OCI-LY7 (cell line): ENCODE results near the gene CDH22. TPM values are rescaled to one million over a fixed set of nuclear protein-coding genes. Genes with fewer than 3 reads are reported as not detected.

Experiments used
- BruUV-seq: library from RNA; stranded (reverse); fragments of 400-500 nt; replicated peaks from 2 replicates; lab custom pipeline; 2021; lab: Mats Ljungman, UMichigan
- CTCF ChIA-PET: fragments of 300-600 bp; sonication (Branson Sonifier 250); formaldehyde crosslinking; loops from one replicate; lab custom pipeline; 2022; ENCODE audit warnings: antibody characterized with exemption; ENCODE audit not compliant: unreplicated experiment; lab: Charles Lee
- POLR2A ChIA-PET: fragments of 300-600 bp; sonication (Branson Sonifier 250); formaldehyde crosslinking; loops from one replicate; lab custom pipeline; 2022; ENCODE audit warnings: antibody characterized with exemption; lab: Charles Lee
- DNase-seq: peaks from one replicate; pipeline ENCODE4 v3.0.0-alpha.2; 2015; ENCODE audit warnings: low spot score
- H2AFZ ChIP-seq: fragments of 200-600 bp; sonication (generic), shearing (Covaris generic); 2 replicates; pipeline ENCODE4 v1.6.1; 2014; ENCODE audit warnings: mild to moderate bottlenecking, antibody characterized with exemption, low read length, moderate library complexity
- H3K27ac ChIP-seq: fragments of 200-600 bp; sonication (generic); 2 replicates; pipeline ENCODE4 v1.5.1; 2014; ENCODE audit warnings: mixed run types, low read depth, mild to moderate bottlenecking, moderate library complexity, low read length, inconsistent platforms; ENCODE audit not compliant: poor library complexity, severe bottlenecking
- H3K36me3 ChIP-seq: fragments of 200-600 bp; sonication (generic); 2 replicates; pipeline ENCODE4 v1.6.1; 2014; ENCODE audit warnings: mild to moderate bottlenecking, antibody characterized with exemption, low read length, moderate library complexity, mixed read lengths; ENCODE audit not compliant: insufficient read depth
- H3K4me1 ChIP-seq: fragments of 200-600 bp; sonication (generic); 2 replicates; pipeline ENCODE4 v1.5.1; 2014; ENCODE audit warnings: mild to moderate bottlenecking, low read length; ENCODE audit not compliant: insufficient read depth, poor library complexity, severe bottlenecking
- H3K4me2 ChIP-seq: fragments of 200-600 bp; sonication (generic); 2 replicates; pipeline ENCODE4 v1.6.1; 2014; ENCODE audit warnings: mild to moderate bottlenecking, low read length
- H3K4me3 ChIP-seq: fragments of 200-600 bp; sonication (generic); 2 replicates; pipeline ENCODE4 v1.5.1; 2014; ENCODE audit warnings: mild to moderate bottlenecking, low read depth, low read length; ENCODE audit not compliant: poor library complexity, severe bottlenecking
- H3K79me2 ChIP-seq: fragments of 200-600 bp; sonication (generic); 2 replicates; pipeline ENCODE4 v1.6.1; 2016; ENCODE audit warnings: low read depth, mild to moderate bottlenecking, low read length, moderate library complexity, mixed read lengths; ENCODE audit not compliant: insufficient read depth
- H3K9me2 ChIP-seq: fragments of 200-600 bp; sonication (generic); 2 replicates; pipeline ENCODE4 v1.6.1; 2016; ENCODE audit warnings: mild to moderate bottlenecking, low read length, mixed read lengths; ENCODE audit not compliant: insufficient read depth
- H3K9me3 ChIP-seq: fragments of 200-600 bp; sonication (generic); 2 replicates; pipeline ENCODE4 v1.6.1; 2014; ENCODE audit warnings: mild to moderate bottlenecking, mixed run types, low read length, mixed read lengths
- H4K20me1 ChIP-seq: fragments of 200-600 bp; sonication (generic); 2 replicates; pipeline ENCODE4 v1.6.1; 2014; ENCODE audit warnings: mild to moderate bottlenecking, antibody characterized with exemption, low read length, moderate library complexity, mixed read lengths; ENCODE audit not compliant: insufficient read depth
- EZH2phosphoT487 ChIP-seq: fragments of 200-600 bp; sonication (generic); IDR thresholded peaks from 2 replicates; pipeline ENCODE4 v1.6.1; 2018; ENCODE audit warnings: low read depth, borderline replicate concordance, mild to moderate bottlenecking, mixed run types, antibody characterized with exemption, low read length, moderate library complexity, mixed read lengths
- intact Hi-C: fragments of 100-400 bp; cut with micrococcal nuclease; formaldehyde crosslinking; loops from one replicate; pipeline ENCODE4 v1.10.0; 2022; ENCODE audit not compliant: unreplicated experiment
- total RNA-seq, 2 experiments: library from RNA; depleted of rRNA in 1 of 2; stranded (reverse); fragments of >200 nt in 1 of 2; shearing (Covaris generic) in 1 of 2; gene quantifications; 2 replicates each; pipeline ENCODE4 v1.2.3, GENCODE V29; 2014 to 2022
- TF ChIP-seq, protein P1 (sequence below): fragments of 200-600 bp; sonication (generic); conservative IDR thresholded peaks from 2 replicates; pipeline ENCODE4 v1.5.1; 2014; ENCODE audit warnings: mild to moderate bottlenecking, antibody characterized with exemption, low read length, moderate library complexity, mixed read lengths

Gene CDH22
- total RNA-seq, 2 experiments from 2014 or later = not detected

DNA sequence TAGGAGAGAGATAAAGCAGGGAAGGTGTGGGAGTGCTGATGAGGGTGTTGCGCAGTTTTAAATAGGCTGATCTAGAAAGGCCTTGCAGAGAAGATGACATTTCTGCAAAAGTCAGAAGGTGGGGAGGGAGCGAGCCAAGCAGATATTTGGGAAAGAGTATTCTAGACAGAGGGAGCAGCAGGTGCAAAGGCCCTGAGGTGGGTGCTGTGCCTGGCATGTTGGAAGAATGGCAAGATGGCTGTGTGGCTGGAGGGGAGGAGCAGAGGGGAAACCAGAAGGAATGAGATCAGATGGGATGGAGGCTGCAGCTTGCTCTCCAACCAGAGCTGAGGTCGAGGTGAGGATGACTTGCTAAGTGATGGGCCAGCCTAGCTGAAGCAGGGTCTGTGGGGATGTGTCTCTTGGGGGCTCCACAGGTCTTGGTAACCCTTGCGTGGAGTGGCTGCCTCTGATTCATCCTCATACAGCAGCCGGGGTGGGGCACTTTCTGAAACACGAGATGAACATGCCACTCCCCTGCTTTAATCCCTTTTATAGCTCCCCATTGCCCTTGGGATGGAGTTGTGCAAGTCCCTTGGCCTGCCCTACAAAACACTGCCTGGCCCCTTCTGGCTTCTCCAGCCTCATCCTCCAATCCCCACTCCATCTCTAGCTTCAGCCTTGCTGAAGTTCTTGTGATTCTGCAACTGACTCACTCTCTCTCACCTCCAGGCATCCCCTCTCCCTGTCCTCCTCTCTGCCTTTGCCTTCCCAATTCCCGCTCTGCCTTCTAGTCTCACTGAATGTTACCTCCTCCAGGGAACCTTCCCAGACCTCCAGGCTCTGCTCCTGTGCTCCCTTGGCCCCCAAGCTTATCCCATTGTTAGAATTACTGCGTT, 94.1 kb downstream of the CDH22 start:
- POLR2A ChIA-PET = no interaction called here
- no peak overlapping the region for H3K4me2 ChIP-seq

DNA sequence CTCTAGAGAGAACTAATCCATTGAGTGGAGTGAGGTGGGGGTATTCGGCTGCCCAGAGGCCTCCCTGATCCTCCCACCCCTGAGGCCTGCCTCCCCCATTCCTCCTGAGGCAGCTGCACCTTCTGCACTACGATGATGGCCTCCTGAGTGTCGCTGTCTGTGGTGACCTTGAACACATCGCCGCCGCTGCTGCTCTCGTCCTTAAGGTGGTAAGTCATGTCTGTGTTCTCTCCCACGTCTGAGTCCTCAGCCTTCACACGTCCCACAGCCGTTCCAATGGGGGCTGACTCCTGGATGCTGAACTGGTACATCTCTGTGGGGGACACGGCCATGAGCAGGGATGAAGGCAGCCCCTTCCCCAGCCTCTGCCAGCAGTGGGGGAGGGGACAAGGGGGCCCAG, 95.4 kb downstream of the CDH22 start:
- no peak overlapping the region for H3K4me3 ChIP-seq
- DNase-seq = no peak
- POLR2A ChIA-PET = no interaction called here
- H3K4me2 ChIP-seq = no peak overlapping the region
- no peak overlapping the region for H3K27ac ChIP-seq
- no TSS peak for BruUV-seq
- no peak overlapping the region for H2AFZ ChIP-seq
- H3K36me3 ChIP-seq = no peaks in the 10 kb centered on the region
- intact Hi-C loops = no loop called here
- no peak for TF ChIP-seq EZH2phosphoT487
- TF ChIP-seq, protein P1, sequence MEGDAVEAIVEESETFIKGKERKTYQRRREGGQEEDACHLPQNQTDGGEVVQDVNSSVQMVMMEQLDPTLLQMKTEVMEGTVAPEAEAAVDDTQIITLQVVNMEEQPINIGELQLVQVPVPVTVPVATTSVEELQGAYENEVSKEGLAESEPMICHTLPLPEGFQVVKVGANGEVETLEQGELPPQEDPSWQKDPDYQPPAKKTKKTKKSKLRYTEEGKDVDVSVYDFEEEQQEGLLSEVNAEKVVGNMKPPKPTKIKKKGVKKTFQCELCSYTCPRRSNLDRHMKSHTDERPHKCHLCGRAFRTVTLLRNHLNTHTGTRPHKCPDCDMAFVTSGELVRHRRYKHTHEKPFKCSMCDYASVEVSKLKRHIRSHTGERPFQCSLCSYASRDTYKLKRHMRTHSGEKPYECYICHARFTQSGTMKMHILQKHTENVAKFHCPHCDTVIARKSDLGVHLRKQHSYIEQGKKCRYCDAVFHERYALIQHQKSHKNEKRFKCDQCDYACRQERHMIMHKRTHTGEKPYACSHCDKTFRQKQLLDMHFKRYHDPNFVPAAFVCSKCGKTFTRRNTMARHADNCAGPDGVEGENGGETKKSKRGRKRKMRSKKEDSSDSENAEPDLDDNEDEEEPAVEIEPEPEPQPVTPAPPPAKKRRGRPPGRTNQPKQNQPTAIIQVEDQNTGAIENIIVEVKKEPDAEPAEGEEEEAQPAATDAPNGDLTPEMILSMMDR = no peak
- H3K9me3 ChIP-seq = no peaks in the 10 kb centered on the region
- CTCF ChIA-PET = no interaction called here
- H3K9me2 ChIP-seq = no peaks in the 10 kb centered on the region
- no peaks in the 10 kb centered on the region for H3K79me2 ChIP-seq
- no peaks in the 10 kb centered on the region for H4K20me1 ChIP-seq
- no peaks in the 10 kb centered on the region for H3K4me1 ChIP-seq

More for the DNA sequence above, 94.1 kb downstream of the CDH22 start:
- H3K9me2 ChIP-seq = no peaks in the 10 kb centered on the region
- CTCF ChIA-PET = no interaction called here
- no peak for DNase-seq
- H3K27ac ChIP-seq = no peak overlapping the region
- no peak for TF ChIP-seq EZH2phosphoT487
- TF ChIP-seq, protein P1 = no peak
- no peaks in the 10 kb centered on the region for H3K36me3 ChIP-seq
- no peaks in the 10 kb centered on the region for H4K20me1 ChIP-seq
- no peak overlapping the region for H2AFZ ChIP-seq
- intact Hi-C loops = no loop called here
- H3K79me2 ChIP-seq = no peaks in the 10 kb centered on the region
- no TSS peak for BruUV-seq
- H3K9me3 ChIP-seq = no peaks in the 10 kb centered on the region
- H3K4me3 ChIP-seq = no peak overlapping the region
- no peaks in the 10 kb centered on the region for H3K4me1 ChIP-seq

DNA sequence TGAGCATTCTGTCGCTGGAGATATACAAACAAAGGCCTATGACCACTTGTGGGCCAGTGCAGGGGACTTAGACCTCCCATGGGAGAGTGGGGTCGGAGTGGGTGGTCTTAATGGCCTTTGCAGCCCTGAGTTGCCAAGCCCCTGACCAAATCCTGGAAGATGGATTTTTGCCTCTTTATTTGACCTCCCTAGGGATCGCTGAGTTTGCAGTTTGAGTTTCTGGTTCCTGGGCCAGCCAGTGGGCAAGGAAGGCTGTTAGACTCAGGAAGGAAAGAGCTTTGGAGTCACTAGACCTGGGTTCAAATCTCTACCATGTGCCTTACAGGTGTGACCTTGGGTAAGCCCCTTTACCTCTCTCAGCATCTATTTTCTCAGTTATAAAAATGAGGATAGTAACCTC, 96.0 kb downstream of the CDH22 start:
- DNase-seq = no peak
- H3K9me2 ChIP-seq = no peaks in the 10 kb centered on the region
- no peaks in the 10 kb centered on the region for H3K36me3 ChIP-seq
- no peak overlapping the region for H3K4me2 ChIP-seq
- TF ChIP-seq, protein P1 = no peak
- TF ChIP-seq EZH2phosphoT487 = no peak
- no TSS peak for BruUV-seq
- H3K27ac ChIP-seq = no peak overlapping the region
- ChIA-PET POLR2A (no interaction called here), CTCF (no interaction called here)
- no peaks in the 10 kb centered on the region for H4K20me1 ChIP-seq
- no peaks in the 10 kb centered on the region for H3K4me1 ChIP-seq
- H3K79me2 ChIP-seq = no peaks in the 10 kb centered on the region
- no peak overlapping the region for H3K4me3 ChIP-seq
- intact Hi-C loops = no loop called here
- no peaks in the 10 kb centered on the region for H3K9me3 ChIP-seq
- no peak overlapping the region for H2AFZ ChIP-seq
